Measurements from ENCODE around the gene HIPK1. TPM values are rescaled to one million over a fixed set of nuclear protein-coding genes. Genes with fewer than 3 reads are reported as not detected.
A peak's percentile ranks its signal among the peaks of the same experiment; 100 is the strongest.

HIPK1 gene
- total RNA-seq, 2 donors from 2014 or later = 47.4 to 59.1 TPM

DNA sequence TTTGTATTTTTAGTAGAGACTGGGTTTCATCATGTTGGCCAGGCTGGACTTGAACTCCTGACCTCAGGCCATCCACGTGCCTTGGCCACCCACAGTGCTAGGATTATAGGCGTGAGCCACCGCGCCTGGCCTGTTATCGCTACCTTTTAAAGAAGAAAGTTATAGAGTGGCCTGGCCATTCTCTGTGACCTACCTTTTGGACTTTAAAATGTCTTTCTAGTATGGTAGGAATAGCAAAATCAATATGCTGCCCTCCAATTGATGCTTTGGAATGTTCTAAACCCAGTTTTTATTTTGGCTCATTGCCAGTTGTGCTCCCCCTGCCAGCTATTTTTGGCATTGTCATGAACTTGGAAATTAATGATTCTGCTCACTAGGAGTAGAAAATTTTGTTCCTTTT is 19.9 kb downstream of the HIPK1 start:
- DNase-seq (ENCODE audit: low spot score) (no peak), ATAC-seq (ENCODE audit: insufficient number of reproducible peaks, low FRiP score, low read depth) (no peak)
- H3K9me3 ChIP-seq = no peaks in the 10 kb centered on the region
- H3K36me3 ChIP-seq = no peaks in the 10 kb centered on the region
- peaks cover 30 to 41% of the 10 kb centered on the region in 2 donors for H3K4me1 ChIP-seq (ENCODE audit: control insufficient read depth in 1 of 2, low read depth in 2 of 2)
- TF ChIP-seq, protein P1, sequence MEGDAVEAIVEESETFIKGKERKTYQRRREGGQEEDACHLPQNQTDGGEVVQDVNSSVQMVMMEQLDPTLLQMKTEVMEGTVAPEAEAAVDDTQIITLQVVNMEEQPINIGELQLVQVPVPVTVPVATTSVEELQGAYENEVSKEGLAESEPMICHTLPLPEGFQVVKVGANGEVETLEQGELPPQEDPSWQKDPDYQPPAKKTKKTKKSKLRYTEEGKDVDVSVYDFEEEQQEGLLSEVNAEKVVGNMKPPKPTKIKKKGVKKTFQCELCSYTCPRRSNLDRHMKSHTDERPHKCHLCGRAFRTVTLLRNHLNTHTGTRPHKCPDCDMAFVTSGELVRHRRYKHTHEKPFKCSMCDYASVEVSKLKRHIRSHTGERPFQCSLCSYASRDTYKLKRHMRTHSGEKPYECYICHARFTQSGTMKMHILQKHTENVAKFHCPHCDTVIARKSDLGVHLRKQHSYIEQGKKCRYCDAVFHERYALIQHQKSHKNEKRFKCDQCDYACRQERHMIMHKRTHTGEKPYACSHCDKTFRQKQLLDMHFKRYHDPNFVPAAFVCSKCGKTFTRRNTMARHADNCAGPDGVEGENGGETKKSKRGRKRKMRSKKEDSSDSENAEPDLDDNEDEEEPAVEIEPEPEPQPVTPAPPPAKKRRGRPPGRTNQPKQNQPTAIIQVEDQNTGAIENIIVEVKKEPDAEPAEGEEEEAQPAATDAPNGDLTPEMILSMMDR (IDR thresholded peaks at IDR 0.05) = peak; percentile 30
- no peak overlapping the region for H3K4me3 ChIP-seq
- H3K27ac ChIP-seq = peak overlapping the region; percentile 35 to 45
- H3K27me3 ChIP-seq (replicated peaks; ENCODE audit: insufficient read depth) = no peaks in the 10 kb centered on the region

DNA sequence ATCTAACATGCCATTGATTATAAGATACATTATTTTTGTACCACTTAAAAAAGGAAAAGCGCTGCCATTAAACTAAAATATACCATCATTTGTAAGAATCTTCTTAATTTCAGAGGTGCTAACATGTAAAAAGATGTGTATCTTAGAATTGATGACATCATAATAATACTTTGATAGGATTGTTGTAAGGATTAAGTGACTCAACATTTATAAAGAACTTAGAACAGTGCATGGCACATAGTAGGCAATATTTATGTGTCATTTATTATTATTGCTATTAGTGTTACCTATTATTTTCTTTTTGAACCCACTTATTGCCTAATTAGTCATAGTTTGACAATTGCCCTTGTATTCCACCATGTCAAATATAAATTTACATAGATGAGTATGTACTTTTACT is 21.8 kb downstream of the HIPK1 start:
- H3K9me3 ChIP-seq = no peaks in the 10 kb centered on the region
- no peak overlapping the region for H3K4me3 ChIP-seq
- no peaks in the 10 kb centered on the region for H3K36me3 ChIP-seq
- TF ChIP-seq, protein P1 (IDR thresholded peaks at IDR 0.05) = no peak
- ATAC-seq (ENCODE audit: insufficient number of reproducible peaks, low FRiP score, low read depth) = no peak
- H3K27ac ChIP-seq = no peak overlapping the region
- no peaks in the 10 kb centered on the region for H3K27me3 ChIP-seq (replicated peaks; ENCODE audit: insufficient read depth)
- no peak for DNase-seq (ENCODE audit: low spot score)
- peaks cover 30 to 41% of the 10 kb centered on the region in 2 donors for H3K4me1 ChIP-seq (ENCODE audit: control insufficient read depth in 1 of 2, low read depth in 2 of 2)

DNA sequence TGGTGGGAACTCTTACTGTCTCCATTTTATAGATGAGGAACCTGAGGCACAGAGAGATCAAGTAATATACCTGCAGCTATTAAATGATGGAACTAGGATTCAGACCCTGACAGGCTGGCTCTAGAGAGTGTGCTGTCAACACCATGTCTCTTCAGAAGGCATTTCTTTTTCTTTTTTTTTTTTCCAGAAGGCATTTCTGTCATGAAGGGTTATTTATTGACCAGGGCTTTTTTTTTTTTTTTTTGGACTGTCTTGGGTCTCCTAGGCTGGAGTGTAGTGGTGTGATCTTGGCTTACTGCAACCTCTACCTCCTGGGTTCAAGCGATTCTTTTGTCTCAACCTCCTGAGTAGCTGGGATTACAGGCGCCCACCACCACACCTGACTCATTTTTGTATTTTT is 22.6 kb downstream of the HIPK1 start:
- TF ChIP-seq, protein P1 (IDR thresholded peaks at IDR 0.05) = no peak
- ATAC-seq (ENCODE audit: insufficient number of reproducible peaks, low FRiP score, low read depth) = no peak
- Histone ChIP-seq H3K27ac (no peak overlapping the region), H3K4me1 (ENCODE audit: control insufficient read depth in 1 of 2, low read depth in 2 of 2) (peaks cover 27 to 38% of the 10 kb centered on the region in 2 donors), H3K9me3 (no peaks in the 10 kb centered on the region), H3K27me3 (replicated peaks; ENCODE audit: insufficient read depth) (no peaks in the 10 kb centered on the region), H3K4me3 (no peak overlapping the region), H3K36me3 (peaks cover 1% of the 10 kb centered on the region)
- no peak for DNase-seq (ENCODE audit: low spot score)

DNA sequence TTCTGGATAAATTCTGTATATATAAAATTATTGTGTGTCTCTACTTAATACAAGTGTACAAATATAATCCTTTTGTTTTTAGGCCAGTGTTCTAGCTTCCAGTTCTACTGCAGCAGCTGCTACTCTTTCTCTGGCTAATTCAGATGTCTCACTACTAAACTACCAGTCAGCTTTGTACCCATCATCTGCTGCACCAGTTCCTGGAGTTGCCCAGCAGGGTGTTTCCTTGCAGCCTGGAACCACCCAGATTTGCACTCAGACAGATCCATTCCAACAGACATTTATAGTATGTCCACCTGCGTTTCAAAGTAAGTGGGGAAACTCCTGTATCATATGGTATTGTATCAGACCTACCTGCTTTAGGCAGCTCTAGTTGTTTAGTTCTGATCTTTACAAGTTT is 28.9 kb downstream of the HIPK1 start:
- DNase-seq (ENCODE audit: low spot score) = no peak
- no peak for ATAC-seq (ENCODE audit: insufficient number of reproducible peaks, low FRiP score, low read depth)
- no peaks in the 10 kb centered on the region for H3K9me3 ChIP-seq
- H3K27me3 ChIP-seq (replicated peaks; ENCODE audit: insufficient read depth) = no peaks in the 10 kb centered on the region
- H3K36me3 ChIP-seq = peaks cover 16% of the 10 kb centered on the region
- H3K27ac ChIP-seq = no peak overlapping the region
- no peaks in the 10 kb centered on the region for H3K4me1 ChIP-seq (ENCODE audit: control insufficient read depth in 1 of 2, low read depth in 2 of 2)
- no peak overlapping the region for H3K4me3 ChIP-seq
- TF ChIP-seq, protein P1 (IDR thresholded peaks at IDR 0.05) = no peak

DNA sequence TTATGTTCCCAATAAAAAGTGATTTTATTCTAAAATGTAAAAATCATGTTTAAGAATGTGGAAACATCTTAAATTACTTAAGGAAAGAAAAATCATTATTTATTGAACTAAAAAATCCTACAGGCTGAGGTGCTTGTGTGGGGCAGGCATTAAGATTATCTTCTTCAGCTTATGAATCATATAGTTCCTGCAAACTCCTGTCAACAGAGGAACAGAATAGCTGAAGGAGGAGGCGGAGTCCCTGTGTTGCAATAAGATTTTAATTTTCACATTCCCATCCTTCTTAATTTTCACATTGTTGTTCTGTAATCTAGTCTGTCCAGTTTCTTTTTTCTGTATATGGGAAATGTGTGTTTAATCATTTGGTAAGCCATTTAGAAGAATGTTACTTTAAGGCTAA is 29.6 kb downstream of the HIPK1 start:
- Histone ChIP-seq H3K36me3 (peaks cover 16% of the 10 kb centered on the region), H3K9me3 (no peaks in the 10 kb centered on the region), H3K4me3 (no peak overlapping the region), H3K4me1 (ENCODE audit: control insufficient read depth in 1 of 2, low read depth in 2 of 2) (no peaks in the 10 kb centered on the region), H3K27me3 (replicated peaks; ENCODE audit: insufficient read depth) (no peaks in the 10 kb centered on the region), H3K27ac (no peak overlapping the region)
- DNase-seq (ENCODE audit: low spot score) (no peak), ATAC-seq (ENCODE audit: insufficient number of reproducible peaks, low FRiP score, low read depth) (no peak)
- TF ChIP-seq, protein P1 (IDR thresholded peaks at IDR 0.05) = no peak
